MM.1S (cell line): ENCODE data around the gene SPOCK1.

Source experiments
- DNase-seq: peaks from one replicate; pipeline ENCODE4 v3.0.0-alpha.2; 2015
- H2AFZ ChIP-seq: fragments of 300-600 bp; sonication (generic); 2 replicates; pipeline ENCODE4 v1.6.0; 2016; ENCODE audit warnings: antibody characterized with exemption, low read length
- H3F3A ChIP-seq: fragments of 300-600 bp; sonication (generic); 2 replicates; pipeline ENCODE4 v1.6.1; 2016; ENCODE audit warnings: mild to moderate bottlenecking, antibody characterized with exemption, low read length, moderate library complexity, mixed read lengths; ENCODE audit not compliant: insufficient read depth
- H3K27ac ChIP-seq: fragments of 300-600 bp; sonication (generic); 2 replicates; pipeline ENCODE4 v1.5.1; 2016; ENCODE audit warnings: mild to moderate bottlenecking, low read length
- H3K27me3 ChIP-seq: fragments of 300-600 bp; sonication (generic); replicated peaks from 2 replicates; pipeline ENCODE4 v1.6.0; 2016; ENCODE audit warnings: low read length; ENCODE audit not compliant: insufficient read depth
- H3K36me3 ChIP-seq: fragments of 300-600 bp; sonication (generic); replicated peaks from 2 replicates; pipeline ENCODE4 v1.6.1; 2016; ENCODE audit warnings: mild to moderate bottlenecking, low read length, mixed read lengths; ENCODE audit not compliant: insufficient read depth
- H3K4me1 ChIP-seq: fragments of 300-600 bp; sonication (generic); 2 replicates; pipeline ENCODE4 v1.6.1; 2016; ENCODE audit warnings: low read length, mixed read lengths
- H3K4me2 ChIP-seq: fragments of 300-600 bp; sonication (generic); 2 replicates; pipeline ENCODE4 v1.6.0; 2016; ENCODE audit warnings: low read depth, low read length
- H3K4me3 ChIP-seq: fragments of 300-600 bp; sonication (generic); 2 replicates; pipeline ENCODE4 v1.5.1; 2016; ENCODE audit warnings: low read length, mixed read lengths
- H3K79me2 ChIP-seq: fragments of 300-600 bp; sonication (generic); 2 replicates; pipeline ENCODE4 v1.6.1; 2016; ENCODE audit warnings: mixed run types, low read length, mixed read lengths
- H3K9ac ChIP-seq: fragments of 300-600 bp; sonication (generic); 2 replicates; pipeline ENCODE4 v1.6.1; 2016; ENCODE audit warnings: low read length, mixed read lengths
- H3K9me2 ChIP-seq: fragments of 300-600 bp; sonication (generic); replicated peaks from 2 replicates; pipeline ENCODE4 v1.6.1; 2016; ENCODE audit warnings: mild to moderate bottlenecking, low read length, mixed read lengths; ENCODE audit not compliant: insufficient read depth
- H3K9me3 ChIP-seq: fragments of 300-600 bp; sonication (generic); replicated peaks from 2 replicates; pipeline ENCODE4 v1.6.1; 2016; ENCODE audit warnings: mild to moderate bottlenecking, low read length, mixed read lengths; ENCODE audit not compliant: insufficient read depth
- H4K20me1 ChIP-seq: fragments of 300-600 bp; sonication (generic); 2 replicates; pipeline ENCODE4 v1.6.1; 2016; ENCODE audit warnings: mild to moderate bottlenecking, low read length, moderate library complexity, mixed read lengths; ENCODE audit not compliant: insufficient read depth
- CTCF ChIP-seq: fragments of 300-600 bp; sonication (generic); IDR thresholded peaks from 2 replicates; pipeline ENCODE4 v1.5.1; 2016; ENCODE audit warnings: antibody characterized with exemption, low read length, mixed read lengths
- EZH2 ChIP-seq: fragments of 300-600 bp; sonication (generic); optimal IDR thresholded peaks from 2 replicates; pipeline ENCODE3; 2017; ENCODE audit warnings: low read depth, mild to moderate bottlenecking, antibody characterized with exemption, low read length, mixed read lengths
- EZH2phosphoT487 ChIP-seq: fragments of 300-600 bp; sonication (generic); IDR thresholded peaks from 2 replicates; pipeline ENCODE4 v1.6.1; 2018; ENCODE audit warnings: antibody characterized with exemption, low read length

The SPOCK1 gene

GRCh38 chr5:137134920-137135532, 364.1 kb downstream of the SPOCK1 start:
- Histone ChIP-seq H3K27me3 (no peaks in the 10 kb centered on the region), H3K4me3 (no peak overlapping the region), H3K9me2 (no peaks in the 10 kb centered on the region), H2AFZ (no peak overlapping the region), H3K36me3 (no peaks in the 10 kb centered on the region), H4K20me1 (no peaks in the 10 kb centered on the region), H3K9ac (no peak overlapping the region), H3K9me3 (no peaks in the 10 kb centered on the region), H3K4me2 (no peak overlapping the region), H3K4me1 (no peaks in the 10 kb centered on the region), H3F3A (no peaks in the 10 kb centered on the region), H3K79me2 (no peaks in the 10 kb centered on the region), H3K27ac (no peak overlapping the region)
- no peak for DNase-seq
- TF ChIP-seq EZH2 (no peak), CTCF (no peak), EZH2phosphoT487 (no peak)

- Histone ChIP-seq H3K9me2 (no peaks in the 10 kb centered on the region), H3K4me2 (no peak overlapping the region), H4K20me1 (no peaks in the 10 kb centered on the region), H3K27ac (no peak overlapping the region), H3K36me3 (no peaks in the 10 kb centered on the region), H3K79me2 (no peaks in the 10 kb centered on the region), H3K27me3 (no peaks in the 10 kb centered on the region), H3K4me3 (no peak overlapping the region), H3K4me1 (no peaks in the 10 kb centered on the region), H3K9ac (no peak overlapping the region), H3K9me3 (no peaks in the 10 kb centered on the region), H2AFZ (no peak overlapping the region), H3F3A (no peaks in the 10 kb centered on the region)
- DNase-seq = no peak
- TF ChIP-seq EZH2phosphoT487 (no peak), CTCF (no peak), EZH2 (no peak)
These were observed 369.0 kb downstream of the SPOCK1 start for GRCh38 chr5:137129886-137130680.

- H3F3A ChIP-seq = no peaks in the 10 kb centered on the region
- H4K20me1 ChIP-seq = no peaks in the 10 kb centered on the region
- H3K9ac ChIP-seq = no peak overlapping the region
- H2AFZ ChIP-seq = no peak overlapping the region
- H3K36me3 ChIP-seq = no peaks in the 10 kb centered on the region
- no peak for TF ChIP-seq CTCF
- no peak for TF ChIP-seq EZH2
- TF ChIP-seq EZH2phosphoT487 = no peak
- no peaks in the 10 kb centered on the region for H3K79me2 ChIP-seq
- H3K4me1 ChIP-seq = no peaks in the 10 kb centered on the region
- no peak overlapping the region for H3K4me3 ChIP-seq
- H3K4me2 ChIP-seq = no peak overlapping the region
- no peaks in the 10 kb centered on the region for H3K9me2 ChIP-seq
- DNase-seq = no peak
- no peaks in the 10 kb centered on the region for H3K9me3 ChIP-seq
- no peak overlapping the region for H3K27ac ChIP-seq
- no peaks in the 10 kb centered on the region for H3K27me3 ChIP-seq
These were observed 371.1 kb downstream of the SPOCK1 start for GRCh38 chr5:137128012-137128411.
